K562 (cell line): Measurements from ENCODE around the gene PCDHA10. TPM values are rescaled to one million over a fixed set of nuclear protein-coding genes. Genes with fewer than 3 reads are reported as not detected.

Experiments
- ATAC-seq: fragments of 200-7000 bp; cut with Tn5 transposase; 3 replicates; pipeline ENCODE4 v1.9.1; 2020; ENCODE audit warnings: moderate library complexity
- BruUV-seq: library from RNA; stranded (reverse); fragments of 400-500 nt; replicated peaks from 2 replicates; lab custom pipeline; 2021; lab: Mats Ljungman, UMichigan
- CTCF ChIA-PET: fragments of 300-600 bp; formaldehyde crosslinking; extraction: SDS; loops from one replicate; lab custom pipeline; 2021; ENCODE audit warnings: low intra/inter-chr PET ratio; lab: Yijun Ruan, JAX
- POLR2A ChIA-PET: fragments of 300-600, 350-650 bp; sonication (Branson Sonifier 250); formaldehyde crosslinking; extraction: SDS; loops from one replicate; lab custom pipeline; 2021; ENCODE audit warnings: antibody characterized with exemption, inconsistent platforms; lab: Yijun Ruan, JAX
- DNase-seq, 4 experiments: peaks; one replicate each; pipeline versions ENCODE4 v3.0.0 to v3.0.0-alpha.2; 2011 to 2018; ENCODE audit warnings: low spot score in 3 of 4, mixed read lengths in 3 of 4; ENCODE audit errors: extremely low read depth in 1 of 4
- FAIRE-seq: peaks from 2 replicates; lab custom pipeline; 2011; peaks lifted over from hg19 to GRCh38; lab: Jason Lieb, UNC
- H2AFZ ChIP-seq: 2 replicates; pipeline ENCODE4 v1.6.0; 2011; ENCODE audit warnings: low read depth, low read length, control low read depth, inconsistent platforms
- H3K27ac ChIP-seq: fragments of 200-600 bp; 3 replicates; pipeline ENCODE4 v1.8.0; 2011; ENCODE audit warnings: low read depth, mild to moderate bottlenecking, control low read depth, inconsistent platforms, low read length, moderate library complexity, mixed read lengths; ENCODE audit errors: extremely low read depth
- H3K27me3 ChIP-seq, 2 experiments: fragments of 300-600 bp in 1 of 2; 2 replicates in 1 of 2; 3 replicates in 1 of 2; pipeline versions ENCODE4 v1.6.0 to v1.8.0; 2011; ENCODE audit warnings: inconsistent platforms in 2 of 2, low read length in 2 of 2, mild to moderate bottlenecking in 1 of 2, mixed read lengths in 1 of 2, moderate library complexity in 1 of 2; ENCODE audit not compliant: control insufficient read depth in 2 of 2, insufficient read depth in 2 of 2
- H3K36me3 ChIP-seq: fragments of 300-600 bp; 3 replicates; pipeline ENCODE4 v1.8.0; 2011; ENCODE audit warnings: mild to moderate bottlenecking, low read length, inconsistent platforms; ENCODE audit not compliant: control insufficient read depth, insufficient read depth
- H3K4me1 ChIP-seq, 2 experiments: fragments of 200-600 bp in 1 of 2; replicated peaks in 1 of 2; 2 replicates in 1 of 2; 3 replicates in 1 of 2; pipeline versions ENCODE4 v1.5.1 to v1.8.0; 2011; ENCODE audit warnings: inconsistent platforms in 2 of 2, low read length in 2 of 2, mild to moderate bottlenecking in 1 of 2, mixed read lengths in 1 of 2, moderate library complexity in 1 of 2; ENCODE audit not compliant: control insufficient read depth in 2 of 2, insufficient read depth in 2 of 2
- H3K4me2 ChIP-seq: 2 replicates; pipeline ENCODE4 v1.6.1; 2011; ENCODE audit warnings: low read length, control low read depth, inconsistent platforms, mixed read lengths; ENCODE audit not compliant: insufficient read depth
- H3K4me3 ChIP-seq: fragments of 200-600 bp; sonication (generic), shearing (Covaris generic); 2 replicates; pipeline ENCODE4 v1.5.1; 2016; ENCODE audit warnings: control low read depth, inconsistent platforms
- H3K79me2 ChIP-seq: fragments of 200-600 bp; 3 replicates; pipeline ENCODE4 v1.8.0; 2011; ENCODE audit warnings: low read length, inconsistent platforms; ENCODE audit not compliant: control insufficient read depth, insufficient read depth
- H3K9ac ChIP-seq, 2 experiments: 2 replicates each; pipeline versions ENCODE4 v1.6.0 to v1.6.1; 2011; ENCODE audit warnings: low read depth in 2 of 2, low read length in 2 of 2, control low read depth in 1 of 2, inconsistent platforms in 1 of 2, mild to moderate bottlenecking in 1 of 2, mixed read lengths in 1 of 2; ENCODE audit not compliant: insufficient read depth in 1 of 2
- H3K9me1 ChIP-seq: one replicate; pipeline ENCODE4 v1.6.0; 2011; ENCODE audit warnings: inconsistent platforms, mild to moderate bottlenecking, low read length, moderate library complexity; ENCODE audit not compliant: control insufficient read depth, insufficient read depth
- H3K9me3 ChIP-seq: replicated peaks from 2 replicates; pipeline ENCODE4 v1.5.1; 2011; ENCODE audit warnings: low read depth, low read length, inconsistent platforms; ENCODE audit not compliant: control insufficient read depth, insufficient read depth
- H4K20me1 ChIP-seq: replicated peaks from 2 replicates; pipeline ENCODE4 v1.6.1; 2011; ENCODE audit warnings: low read length, inconsistent platforms, mixed read lengths; ENCODE audit not compliant: control insufficient read depth, insufficient read depth
- CAMTA2 ChIP-seq: fragments of 250-450 bp; sonication (Bioruptor Pico); conservative IDR thresholded peaks from 2 replicates; pipeline ENCODE4 v1.5.1; 2022
- CBFB ChIP-seq: sonication (generic); formaldehyde crosslinking; IDR thresholded peaks from 2 replicates; pipeline ENCODE4 v1.4.0; 2020; ENCODE audit warnings: mild to moderate bottlenecking, missing genetic modification reagents
- CHD4 ChIP-seq: fragments of 200-600 bp; sonication (generic); IDR thresholded peaks from 3 replicates; pipeline ENCODE4 v1.6.1; 2012; ENCODE audit warnings: low read depth, mild to moderate bottlenecking, mixed read lengths, low read length, inconsistent platforms; ENCODE audit not compliant: insufficient read depth, insufficient replicate concordance, poor library complexity, severe bottlenecking
- DIDO1 ChIP-seq: fragments of 450-650 bp; IDR thresholded peaks from 2 replicates; pipeline ENCODE4 v1.6.1; 2016; ENCODE audit warnings: low read depth, missing biosample characterization, missing genetic modification characterization
- ELF1 ChIP-seq: fragments of 200-800 bp; sonication (Bioruptor generic); IDR thresholded peaks from 2 replicates; pipeline ENCODE4 v1.6.1; 2016; ENCODE audit warnings: missing genetic modification characterization, missing compliant biosample characterization
- FOXK2 ChIP-seq, 2 experiments: fragments of 450-650 bp; IDR thresholded peaks in 1 of 2; conservative IDR thresholded peaks in 1 of 2; 2 replicates each; pipeline ENCODE4 v1.6.1; 2016; ENCODE audit warnings: low read depth in 2 of 2, mild to moderate bottlenecking in 1 of 2
- GABPB2 ChIP-seq: fragments of 250-450 bp; sonication (Bioruptor Pico); conservative IDR thresholded peaks from 2 replicates; pipeline ENCODE4 v1.5.1; 2021; ENCODE audit warnings: mild to moderate bottlenecking
- MEIS2 ChIP-seq: fragments of 450-650 bp; IDR thresholded peaks from 2 replicates; pipeline ENCODE4 v1.6.1; 2014; ENCODE audit warnings: mild to moderate bottlenecking; ENCODE audit not compliant: partially characterized antibody
- NBN ChIP-seq: fragments of 450-650 bp; IDR thresholded peaks from 2 replicates; pipeline ENCODE4 v1.6.1; 2016; ENCODE audit warnings: low read depth, mild to moderate bottlenecking
- NFYB ChIP-seq: IDR thresholded peaks from 2 replicates; pipeline ENCODE4 v1.6.1; 2011; ENCODE audit warnings: mild to moderate bottlenecking, moderate library complexity; ENCODE audit not compliant: insufficient read length; ENCODE audit errors: extremely low read depth
- RB1 ChIP-seq: fragments of 450-650 bp; IDR thresholded peaks from 2 replicates; pipeline ENCODE4 v1.6.1; 2017; ENCODE audit warnings: low read depth, mild to moderate bottlenecking
- RNF219 ChIP-seq: fragments of 250-450 bp; sonication (Bioruptor Pico); IDR thresholded peaks from 2 replicates; pipeline ENCODE4 v1.5.0; 2022; ENCODE audit warnings: mild to moderate bottlenecking
- SREBF1 ChIP-seq: fragments of 150-350 bp; IDR thresholded peaks from 2 replicates; pipeline ENCODE4 v1.6.1; 2014; ENCODE audit warnings: antibody characterized with exemption, low read depth, low read length, borderline replicate concordance
- ZKSCAN3 ChIP-seq: fragments of 250-450 bp; sonication (Bioruptor Pico); IDR thresholded peaks from 2 replicates; pipeline ENCODE4 v1.4.0; 2020
- ZNF124 ChIP-seq: sonication (generic); formaldehyde crosslinking; IDR thresholded peaks from 2 replicates; pipeline ENCODE4 v1.8.1; 2022; ENCODE audit warnings: missing genetic modification reagents
- ZNF584 ChIP-seq: fragments of 200-800 bp; sonication (Bioruptor generic); IDR thresholded peaks from 2 replicates; pipeline ENCODE4 v1.6.1; 2016; ENCODE audit warnings: low read depth, mild to moderate bottlenecking, missing genetic modification characterization, missing compliant biosample characterization
- WGBS: fragments of 100-300 bp; shearing (Covaris generic); methylation state at CpG from one replicate; pipeline ENCODE4 v1.1.6; 2016; ENCODE audit warnings: low coverage, mixed read lengths; ENCODE audit not compliant: insufficient coverage; ENCODE audit errors: missing lambda C conversion rate; 5-methylcytosine and 5-hydroxymethylcytosine counted together
- in situ Hi-C: fragments of 300-500 bp; cut with MboI; formaldehyde crosslinking; loops from 4 replicates; pipeline ENCODE4 v1.15.0; 2018; ENCODE audit warnings: inconsistent platforms, mixed read lengths
- intact Hi-C: fragments of 100-400 bp; cut with micrococcal nuclease; formaldehyde crosslinking; loops from 2 replicates; pipeline ENCODE4 v1.14.2; 2022
- polyA plus RNA-seq, 8 experiments: library from polyadenylated mRNA; depleted of rRNA in 4 of 8; stranded (reverse) in 5 of 8; unstranded in 3 of 8; fragments of >200 nt; fragmentation: Nextera tagmentation in 2 of 8; fragmentation: Illumina TruSeq in 1 of 8; extraction: Ambion mirVana in 2 of 8; extraction: Trizol in 1 of 8; gene quantifications; 2 replicates each; pipeline versions ENCODE4 v1.2.1 to v1.2.3, GENCODE V29; 2011 to 2014; ENCODE audit warnings: inconsistent platforms in 1 of 8, missing spikeins in 1 of 8
- total RNA-seq, 7 experiments: library from RNA; depleted of rRNA in 6 of 7; stranded (reverse); fragments of >200 nt in 6 of 7; fragmentation: Illumina TruSeq in 2 of 7; extraction: Trizol in 2 of 7; gene quantifications; 2 replicates each; pipeline versions ENCODE4 v1.2.1 to v1.2.3, GENCODE V29; 2011 to 2021; ENCODE audit warnings: low replicate concordance in 1 of 7
- TF ChIP-seq, protein P1 (sequence below), 3 experiments: IDR thresholded peaks in 2 of 3; conservative IDR thresholded peaks in 1 of 3; 2 replicates each; pipeline ENCODE4 v1.5.1; 2011 to 2012; ENCODE audit warnings: low read length in 3 of 3, mild to moderate bottlenecking in 3 of 3, control low read depth in 2 of 3, improper control_type of control experiment in 1 of 3, inconsistent platforms in 1 of 3, low read depth in 1 of 3, mixed read lengths in 1 of 3, moderate library complexity in 1 of 3; ENCODE audit not compliant: insufficient read depth in 2 of 3

PCDHA10 gene
- total and polyA plus RNA-seq, 9 of the 15 experiments (the other 6 are each of a cell fraction or from before 2014, with no cell fraction given), result not detected

DNA sequence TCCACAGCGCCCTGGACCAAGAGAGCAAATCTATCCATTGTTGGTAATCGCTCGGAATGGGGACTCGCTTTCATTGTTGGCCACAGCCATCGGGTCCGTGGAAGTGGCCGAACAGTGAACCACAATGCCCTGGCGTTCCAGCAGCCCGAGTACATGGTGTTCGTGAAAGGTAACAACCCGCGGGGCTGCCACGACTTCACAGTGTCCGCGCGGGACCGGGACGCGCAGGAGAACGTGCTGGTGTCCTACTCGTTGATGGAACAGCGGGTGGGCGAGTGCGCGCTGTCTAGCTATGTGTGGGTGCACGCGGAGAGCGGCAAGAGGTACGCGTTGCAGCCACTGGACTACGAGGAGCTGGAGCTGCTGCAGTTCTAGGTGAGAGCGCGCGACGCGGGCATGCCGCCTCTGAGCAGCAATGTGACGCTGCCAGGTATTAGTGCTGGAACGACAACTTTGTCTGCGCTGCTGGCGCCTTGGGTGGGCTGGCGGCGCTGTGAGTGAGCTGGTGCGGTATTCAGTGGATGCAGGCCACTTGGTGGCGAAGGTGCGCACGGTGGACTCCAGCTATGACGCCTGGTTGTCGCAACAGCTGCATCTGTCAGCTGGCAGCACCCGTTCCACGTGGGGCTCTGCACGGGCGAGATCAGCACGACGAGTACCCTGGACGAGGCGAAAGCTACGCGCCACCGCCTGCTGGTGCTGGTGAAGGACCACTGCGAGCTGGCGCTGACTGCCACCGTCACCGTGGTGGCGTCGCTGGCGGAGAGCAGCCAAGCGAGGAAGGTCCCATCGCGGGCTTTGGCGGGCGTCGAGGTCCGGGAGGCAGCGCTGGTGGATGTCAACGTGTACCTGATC is 7.0 kb downstream of the PCDHA10 start:
- FAIRE-seq (no peak), ATAC-seq (no peak), DNase-seq (no peak)
- Histone ChIP-seq H3K36me3 (no peaks in the 10 kb centered on the region), H3K4me2 (no peak overlapping the region), H3K9me3 (no peaks in the 10 kb centered on the region), H2AFZ (no peak overlapping the region), H3K9me1 (no peaks in the 10 kb centered on the region), H4K20me1 (no peaks in the 10 kb centered on the region), H3K27ac (no peak overlapping the region), H3K4me1 (peaks cover 0 to 7% of the 10 kb centered on the region in 2 experiments; a peak in 1 of 5 replicates), H3K9ac (no peak overlapping the region), H3K79me2 (no peaks in the 10 kb centered on the region), H3K4me3 (no peak overlapping the region), H3K27me3 (peaks cover 0 to 4% of the 10 kb centered on the region in 2 experiments; a peak in 2 of 5 replicates)
- WGBS, result 3% methylated on average over 74 of the region's 76 CpGs
- CTCF ChIA-PET, result no interaction called here
- POLR2A ChIA-PET, result no interaction called here
- intact Hi-C loops, result no loop called here
- BruUV-seq, result no TSS peak
- TF ChIP-seq RNF219 (CRISPR knock-in tag), result no peak
- no peak for TF ChIP-seq FOXK2 (conservative IDR thresholded peaks at IDR 0.05 in 1 of 2, IDR thresholded peaks at IDR 0.05 in 1 of 2; ENCODE audit: low read depth in 2 of 2)
- no peak for TF ChIP-seq DIDO1 (tag)
- TF ChIP-seq, protein P1, sequence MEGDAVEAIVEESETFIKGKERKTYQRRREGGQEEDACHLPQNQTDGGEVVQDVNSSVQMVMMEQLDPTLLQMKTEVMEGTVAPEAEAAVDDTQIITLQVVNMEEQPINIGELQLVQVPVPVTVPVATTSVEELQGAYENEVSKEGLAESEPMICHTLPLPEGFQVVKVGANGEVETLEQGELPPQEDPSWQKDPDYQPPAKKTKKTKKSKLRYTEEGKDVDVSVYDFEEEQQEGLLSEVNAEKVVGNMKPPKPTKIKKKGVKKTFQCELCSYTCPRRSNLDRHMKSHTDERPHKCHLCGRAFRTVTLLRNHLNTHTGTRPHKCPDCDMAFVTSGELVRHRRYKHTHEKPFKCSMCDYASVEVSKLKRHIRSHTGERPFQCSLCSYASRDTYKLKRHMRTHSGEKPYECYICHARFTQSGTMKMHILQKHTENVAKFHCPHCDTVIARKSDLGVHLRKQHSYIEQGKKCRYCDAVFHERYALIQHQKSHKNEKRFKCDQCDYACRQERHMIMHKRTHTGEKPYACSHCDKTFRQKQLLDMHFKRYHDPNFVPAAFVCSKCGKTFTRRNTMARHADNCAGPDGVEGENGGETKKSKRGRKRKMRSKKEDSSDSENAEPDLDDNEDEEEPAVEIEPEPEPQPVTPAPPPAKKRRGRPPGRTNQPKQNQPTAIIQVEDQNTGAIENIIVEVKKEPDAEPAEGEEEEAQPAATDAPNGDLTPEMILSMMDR (IDR thresholded peaks at IDR 0.05 in 2 of 3, conservative IDR thresholded peaks at IDR 0.05 in 1 of 3; ENCODE audit: insufficient read depth in 2 of 3, low read depth in 1 of 3, low read length in 3 of 3), result no peak
- no peak for TF ChIP-seq NFYB
- TF ChIP-seq RB1, result no peak
- TF ChIP-seq CBFB, result no peak
- no peak for TF ChIP-seq NBN
- no peak for TF ChIP-seq ZNF124 (CRISPR knock-in tag)
- no peak for TF ChIP-seq MEIS2
- TF ChIP-seq ZNF584, result no peak
- TF ChIP-seq ELF1, result no peak
- TF ChIP-seq ZKSCAN3 (CRISPR knock-in tag), result no peak
- no peak for TF ChIP-seq CHD4
- TF ChIP-seq GABPB2, result no peak
- TF ChIP-seq CAMTA2, result no peak
- no peak for TF ChIP-seq SREBF1
- in situ Hi-C loops, result no loop called here
